Measurements from ENCODE around the gene PLCB3.
A peak's percentile ranks its signal among the peaks of the same experiment; 100 is the strongest.

PLCB3 gene

DNA sequence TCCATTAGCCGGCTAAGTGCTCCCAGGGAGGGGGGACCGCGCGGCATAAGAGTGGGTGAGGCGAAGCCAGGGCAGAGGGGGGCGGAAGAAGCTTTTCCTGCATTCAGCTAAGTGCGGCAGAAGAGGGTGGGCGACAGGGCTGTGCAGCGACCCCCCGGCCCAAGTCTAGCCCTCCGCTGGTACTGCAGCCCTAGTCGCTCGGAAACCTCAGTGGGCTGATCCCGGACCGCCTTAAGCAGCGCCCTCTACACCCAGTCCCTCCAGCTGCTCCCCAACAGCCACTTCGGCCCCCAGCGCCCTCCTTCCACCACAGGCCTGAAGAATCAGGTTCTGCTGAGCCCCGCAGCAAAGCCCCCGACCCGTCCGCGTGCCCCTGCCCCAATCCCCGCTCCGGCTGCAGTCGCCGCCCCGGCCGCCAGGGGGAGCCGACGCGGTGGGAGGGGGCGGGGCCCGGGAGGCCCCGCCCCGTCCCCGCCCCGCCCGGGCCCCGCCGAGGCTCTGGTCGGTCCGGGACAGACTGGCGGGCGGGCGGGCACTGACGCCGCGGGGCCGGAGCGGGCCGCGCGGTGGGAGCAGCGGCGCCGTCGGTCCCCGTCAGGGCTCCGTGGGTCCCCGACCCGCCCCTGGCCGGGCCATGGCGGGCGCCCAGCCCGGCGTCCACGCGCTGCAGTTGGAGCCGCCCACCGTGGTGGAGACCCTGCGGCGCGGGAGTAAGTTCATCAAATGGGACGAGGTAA, at the start of gene PLCB3:
TSS of gene PLCB3 (plus strand) at position 515 of the 737 bp plus-strand sequence. CDS start at position 635, 120 bp downstream.
- peak in 1 of 2 experiments; percentile 79 for DNase-seq

DNA sequence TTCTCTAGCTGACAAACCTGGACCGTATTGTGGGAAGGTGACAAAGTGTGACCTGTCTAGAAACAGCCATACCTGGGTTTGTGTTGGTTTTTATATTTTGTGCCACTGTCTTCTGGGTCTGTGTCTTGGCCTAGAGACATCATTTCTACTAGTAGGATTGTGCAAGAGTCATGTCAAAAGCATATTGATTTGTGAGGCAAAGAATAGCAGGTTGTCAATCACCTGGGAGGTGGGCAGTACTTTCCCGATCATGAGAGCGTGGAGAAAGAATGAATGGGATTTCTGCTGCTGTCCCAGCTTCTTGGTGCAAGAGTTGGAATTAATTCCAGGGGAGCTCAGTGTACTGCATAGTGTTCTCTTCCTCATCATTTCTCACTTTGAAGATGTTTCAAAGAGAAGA, 49.8 kb upstream of the PLCB3 start:
- DNase-seq, result no peak

DNA sequence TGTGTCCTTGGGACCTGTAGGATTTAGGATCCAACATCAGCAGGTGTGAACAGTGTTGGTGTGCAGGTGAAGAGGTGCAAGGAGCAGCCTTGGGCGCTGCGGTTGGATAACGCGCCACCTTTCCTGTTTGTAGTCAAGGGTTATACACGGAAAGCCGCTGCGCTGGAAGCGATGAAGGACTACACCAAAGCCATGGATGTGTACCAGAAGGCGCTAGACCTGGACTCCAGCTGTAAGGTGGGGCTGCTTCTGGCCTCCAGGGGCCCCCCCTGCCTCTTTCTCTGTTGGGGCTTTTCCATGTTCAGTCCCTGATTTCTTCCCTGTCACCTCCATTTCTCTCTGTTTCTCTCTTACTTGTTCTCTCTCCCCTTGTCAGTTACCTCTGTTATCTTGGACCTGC, 48.3 kb upstream of the PLCB3 start:
- no peak for DNase-seq

DNA sequence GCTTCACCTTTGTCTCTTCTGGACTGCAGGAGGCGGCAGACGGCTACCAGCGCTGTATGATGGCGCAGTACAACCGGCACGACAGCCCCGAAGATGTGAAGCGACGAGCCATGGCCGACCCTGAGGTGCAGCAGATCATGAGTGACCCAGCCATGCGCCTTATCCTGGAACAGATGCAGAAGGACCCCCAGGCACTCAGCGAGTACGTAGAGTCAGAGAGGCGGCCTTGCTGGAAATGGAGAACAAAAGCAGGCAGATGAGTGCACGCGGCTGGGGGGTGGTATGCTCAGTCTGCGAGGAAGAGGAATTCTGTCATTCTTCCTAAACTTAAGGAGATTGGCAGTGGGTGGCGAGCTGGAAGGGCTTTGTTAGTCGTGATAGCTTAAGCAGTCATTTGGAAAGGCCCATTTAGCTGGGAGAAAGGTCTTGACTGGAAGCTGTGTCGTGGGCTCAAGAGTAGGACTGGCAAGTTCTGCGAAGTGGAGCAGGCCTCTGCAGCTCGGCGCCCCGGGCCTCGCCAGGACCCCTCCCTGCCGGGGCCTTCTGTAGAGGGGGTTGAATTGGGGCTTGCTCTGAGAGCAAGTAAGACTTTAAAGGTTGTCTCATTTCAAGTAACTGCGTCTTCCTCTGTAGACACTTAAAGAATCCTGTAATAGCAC, 47.8 kb upstream of the PLCB3 start:
- no peak for DNase-seq

DNA sequence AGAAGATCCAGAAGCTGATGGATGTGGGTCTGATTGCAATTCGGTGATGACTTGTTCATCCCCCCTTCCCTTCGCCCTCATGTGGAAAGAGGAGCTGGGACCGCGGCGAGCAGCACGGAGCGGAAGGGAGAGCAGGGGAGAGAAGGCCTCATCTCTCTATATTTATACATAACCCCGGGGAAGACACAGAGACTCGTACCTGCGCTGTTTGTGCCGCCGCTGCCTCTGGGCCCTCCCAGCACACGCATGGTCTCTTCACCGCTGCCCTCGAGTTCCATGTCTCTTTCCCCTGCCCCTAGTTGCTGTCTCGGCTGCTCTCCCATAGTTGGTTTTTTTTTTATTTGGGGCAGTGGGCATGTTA, 47.3 kb upstream of the PLCB3 start:
- DNase-seq, result no peak

DNA sequence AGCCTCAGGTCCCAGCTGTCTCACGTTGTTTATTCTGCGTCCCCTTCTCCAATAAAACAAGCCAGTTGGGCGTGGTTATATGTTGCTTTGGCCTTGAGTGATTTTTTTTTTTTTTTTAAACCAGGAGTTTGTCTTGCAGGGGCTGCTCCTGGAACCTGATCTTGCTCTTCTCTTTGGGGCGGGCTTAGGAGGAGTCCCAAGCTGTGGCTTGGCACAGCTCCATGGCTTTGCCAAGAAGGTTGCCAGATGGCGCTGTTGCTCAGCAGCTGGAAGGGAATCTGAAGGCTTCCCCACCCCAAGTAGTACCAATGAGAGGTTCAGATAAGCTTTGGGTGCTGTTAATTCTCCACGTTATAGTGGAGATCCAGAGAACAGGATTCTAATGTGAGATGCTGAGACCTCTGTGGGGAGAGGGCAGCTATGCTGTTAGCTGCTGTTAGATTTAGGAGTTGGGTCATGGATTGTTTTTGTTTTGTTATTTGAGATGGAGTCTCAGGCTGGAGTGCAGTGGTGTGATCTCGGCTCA, 46.8 kb upstream of the PLCB3 start:
- peak; percentile 67 to 86 for DNase-seq

DNA sequence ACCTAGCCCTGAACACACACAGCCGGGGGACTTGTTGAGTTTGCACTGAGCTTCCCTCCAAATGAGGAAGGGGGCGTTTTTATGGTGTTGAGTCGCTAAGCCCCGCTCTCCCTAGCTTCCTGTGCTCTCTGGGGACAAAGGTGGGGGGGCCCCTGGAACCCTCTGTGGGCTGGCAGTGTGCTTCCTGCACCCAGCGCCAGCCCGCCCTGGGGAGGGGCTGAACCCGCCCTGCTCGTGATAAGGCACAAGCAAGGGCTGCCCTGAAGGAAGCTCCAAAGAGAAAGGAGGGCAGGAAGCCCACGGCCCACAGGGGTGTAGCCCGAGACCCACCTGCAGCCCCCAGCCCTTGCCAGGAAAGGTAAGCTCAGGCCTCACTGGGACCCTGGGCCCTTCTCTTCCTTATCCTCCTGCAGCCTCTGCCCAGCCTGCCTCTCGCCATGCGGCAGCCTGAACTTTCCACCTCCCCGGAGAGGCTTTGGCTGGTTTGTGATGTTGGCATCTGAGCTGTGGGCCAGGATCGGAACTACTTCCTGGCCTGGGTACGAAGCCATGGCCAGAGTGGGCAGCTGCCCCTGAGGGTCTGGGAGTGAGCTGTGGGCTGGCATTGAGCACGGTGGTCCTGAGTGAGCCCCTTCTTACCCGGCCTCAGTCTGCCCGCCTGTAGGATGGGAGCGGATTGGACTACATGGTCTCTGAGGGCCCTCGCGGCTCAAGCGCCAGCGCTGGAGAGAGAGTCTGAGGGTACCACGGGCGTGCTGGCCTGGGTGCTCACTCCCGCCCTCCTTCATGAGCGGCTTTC, 44.7 kb upstream of the PLCB3 start, which contains the start of gene FERMT3:
TSS of gene FERMT3 (plus strand) at position 265 of the 799 bp plus-strand sequence. CDS start 644 bp downstream, outside the sequence.
- no peak for DNase-seq

DNA sequence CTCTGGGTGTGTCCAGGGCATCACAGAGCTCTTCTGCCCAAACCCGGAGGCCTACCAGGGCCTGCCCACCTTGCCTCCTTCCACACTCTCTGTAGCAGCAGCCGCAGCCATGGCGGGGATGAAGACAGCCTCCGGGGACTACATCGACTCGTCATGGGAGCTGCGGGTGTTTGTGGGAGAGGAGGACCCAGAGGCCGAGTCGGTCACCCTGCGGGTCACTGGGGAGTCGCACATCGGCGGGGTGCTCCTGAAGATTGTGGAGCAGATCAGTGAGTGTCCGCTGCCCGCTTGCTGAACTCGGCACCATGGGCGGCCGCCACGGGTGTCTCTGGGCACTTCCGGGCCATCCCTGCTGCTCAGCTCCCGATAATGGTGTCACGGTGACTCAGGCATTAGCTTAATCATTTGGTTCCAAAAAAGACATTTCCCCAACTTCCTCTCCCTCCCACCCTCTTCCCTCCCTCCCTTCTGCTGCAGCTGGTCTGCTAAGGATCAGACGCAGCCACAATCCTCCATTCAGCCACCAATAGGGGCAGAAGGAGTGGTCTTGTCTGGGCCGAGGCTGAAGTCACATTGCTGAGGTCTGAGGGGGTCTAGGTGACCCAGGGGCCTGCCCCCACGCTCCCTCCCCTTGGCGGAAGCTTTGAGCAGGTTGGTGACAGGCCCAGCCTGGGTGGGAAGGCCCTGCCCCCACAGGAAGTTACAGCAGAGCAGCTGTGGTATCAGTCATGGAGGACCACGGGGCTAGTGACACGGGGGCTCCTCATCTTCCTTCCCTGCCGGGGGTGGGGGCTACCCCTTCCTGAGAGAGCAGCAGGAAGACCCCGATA, 43.9 kb upstream of the PLCB3 start:
- DNase-seq, result no peak

DNA sequence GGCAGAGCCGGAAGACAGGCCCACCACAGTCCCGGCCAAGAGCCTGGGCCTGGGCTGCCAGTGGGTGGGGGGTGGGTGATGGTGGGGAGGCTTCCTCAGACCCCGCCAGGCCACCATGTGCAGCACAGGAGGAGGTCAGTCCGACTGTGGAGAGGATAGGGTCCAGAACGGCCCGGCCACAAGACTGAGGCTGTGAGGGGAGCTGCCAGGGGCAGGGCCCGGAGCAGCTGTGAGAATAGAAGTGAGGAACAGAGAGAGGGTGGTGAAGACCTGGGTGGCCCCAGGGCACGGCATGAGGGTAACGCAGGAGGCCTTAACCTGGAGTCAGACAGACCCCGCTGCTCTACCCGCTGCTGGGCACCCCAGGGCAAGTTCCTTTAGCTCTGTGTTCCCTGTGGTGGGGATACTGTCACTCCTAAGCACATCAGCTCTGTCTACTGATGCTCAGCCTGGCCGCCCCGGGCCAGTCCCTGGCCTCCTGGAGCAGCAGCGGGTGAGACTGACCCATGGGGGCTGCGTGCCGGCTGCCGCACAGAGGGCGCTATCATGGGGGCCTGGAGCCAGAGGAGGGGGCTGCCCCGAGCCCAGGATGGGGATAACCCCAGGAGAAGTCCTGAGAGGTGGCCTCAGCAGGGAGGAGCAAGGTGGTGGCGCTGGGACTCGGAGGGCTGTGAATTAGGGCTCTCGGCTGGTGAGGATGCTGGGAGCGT, 43.1 kb upstream of the PLCB3 start:
- DNase-seq, result no peak

DNA sequence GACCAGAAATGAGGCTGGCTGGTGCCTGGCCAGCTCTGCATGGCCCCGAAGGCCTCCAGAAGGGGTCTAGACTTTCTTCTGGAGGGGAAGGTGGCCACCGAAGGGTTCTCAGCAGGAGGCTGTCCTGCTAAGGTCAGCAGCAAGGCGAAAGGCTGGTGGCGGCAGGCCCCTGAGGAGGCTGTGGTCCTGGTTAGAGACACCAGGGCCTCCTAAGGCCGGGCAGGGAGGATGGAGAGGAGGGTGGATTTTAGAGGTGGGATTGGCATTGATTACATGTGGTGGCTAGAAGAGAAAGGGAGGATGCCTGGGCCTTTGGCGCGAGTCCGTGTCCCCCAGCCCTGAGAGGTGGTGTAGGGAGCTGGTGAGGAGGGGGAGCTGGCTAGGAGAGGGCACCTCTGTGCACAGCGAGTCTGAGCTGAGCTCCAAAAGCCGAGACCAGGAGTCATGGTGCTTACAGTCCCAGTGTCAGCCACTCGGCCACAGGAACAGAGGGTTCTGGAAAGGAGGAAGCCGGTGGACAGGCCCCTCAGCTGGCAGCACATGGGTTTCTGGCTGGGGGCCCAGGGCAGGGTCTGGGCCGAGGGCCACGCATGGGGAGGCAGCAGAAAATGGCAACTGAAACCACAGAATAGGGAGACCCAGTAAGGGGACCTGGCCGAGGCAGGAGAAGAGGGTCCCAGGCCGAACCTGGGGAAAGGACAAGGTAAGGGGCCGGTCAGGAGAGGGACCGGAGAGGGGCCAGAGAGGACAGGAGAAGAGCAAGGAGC, 42.4 kb upstream of the PLCB3 start:
- DNase-seq, result no peak

DNA sequence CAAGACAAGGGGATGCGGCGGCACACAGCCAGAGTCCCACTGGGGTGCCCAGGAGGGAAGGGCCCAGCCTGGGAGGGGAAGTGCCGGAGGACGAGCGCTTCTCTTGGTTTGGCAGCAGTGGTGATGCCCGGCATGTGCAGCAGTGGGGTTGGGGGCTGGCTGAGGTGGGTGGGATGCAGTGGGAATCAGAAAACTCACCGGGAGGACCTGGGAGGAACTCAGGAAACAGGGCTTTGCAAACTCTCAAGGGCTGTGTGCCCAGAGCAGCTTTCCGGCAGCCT, 41.8 kb upstream of the PLCB3 start:
- no peak for DNase-seq

DNA sequence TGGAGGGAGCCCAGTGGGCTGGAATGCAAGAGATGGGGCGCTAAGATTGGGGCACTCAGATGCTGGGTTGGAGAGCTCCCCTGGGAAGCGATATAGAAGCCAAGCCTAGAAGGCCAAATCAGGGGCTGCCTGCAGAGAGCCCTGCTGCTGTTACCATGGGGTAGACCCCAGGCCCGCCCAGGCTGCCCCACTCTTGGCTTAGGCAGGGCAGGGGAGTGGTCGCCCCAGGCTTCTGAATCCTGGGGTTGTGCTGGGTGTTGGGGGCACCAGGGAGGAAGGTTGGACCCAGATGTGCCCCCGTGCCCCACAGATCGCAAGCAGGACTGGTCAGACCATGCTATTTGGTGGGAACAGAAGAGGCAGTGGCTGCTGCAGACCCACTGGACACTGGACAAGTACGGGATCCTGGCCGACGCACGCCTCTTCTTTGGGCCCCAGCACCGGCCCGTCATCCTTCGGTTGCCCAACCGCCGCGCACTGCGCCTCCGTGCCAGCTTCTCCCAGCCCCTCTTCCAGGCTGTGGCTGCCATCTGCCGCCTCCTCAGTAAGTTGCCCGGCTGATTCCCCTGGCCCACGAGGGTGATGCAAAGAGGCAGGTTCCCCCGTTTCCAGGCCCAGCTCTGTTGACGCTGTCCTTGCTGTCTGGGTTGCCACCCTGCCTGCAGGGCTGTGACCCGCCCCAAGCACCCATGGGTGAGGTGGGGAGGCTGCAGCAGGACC, 40.9 kb upstream of the PLCB3 start:
- DNase-seq, result no peak

DNA sequence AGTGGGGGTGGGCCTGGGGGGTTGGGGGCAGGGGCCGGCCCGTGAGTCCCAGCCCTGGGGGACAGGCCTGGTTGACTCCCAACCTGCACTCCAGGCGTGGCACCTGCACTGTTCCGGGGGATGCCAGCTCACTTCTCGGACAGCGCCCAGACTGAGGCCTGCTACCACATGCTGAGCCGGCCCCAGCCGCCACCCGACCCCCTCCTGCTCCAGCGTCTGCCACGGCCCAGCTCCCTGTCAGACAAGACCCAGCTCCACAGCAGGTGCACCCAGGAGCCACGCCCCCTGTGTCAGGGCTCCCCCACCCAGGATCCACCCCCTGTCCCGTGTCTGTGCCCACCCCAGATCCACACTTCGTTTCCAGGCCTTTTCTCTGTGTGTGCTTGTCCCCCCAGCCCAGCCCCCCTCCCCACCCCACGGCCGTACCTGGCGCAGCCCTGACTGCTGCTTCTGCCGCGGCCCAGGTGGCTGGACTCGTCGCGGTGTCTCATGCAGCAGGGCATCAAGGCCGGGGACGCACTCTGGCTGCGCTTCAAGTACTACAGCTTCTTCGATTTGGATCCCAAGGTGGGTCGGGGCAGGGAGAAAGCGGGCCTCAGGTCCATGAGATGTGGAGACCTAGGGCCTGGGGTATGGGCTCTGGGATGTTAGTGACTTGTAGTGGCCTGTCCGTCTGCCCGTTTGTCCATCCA, 40.0 kb upstream of the PLCB3 start:
- DNase-seq, result no peak

DNA sequence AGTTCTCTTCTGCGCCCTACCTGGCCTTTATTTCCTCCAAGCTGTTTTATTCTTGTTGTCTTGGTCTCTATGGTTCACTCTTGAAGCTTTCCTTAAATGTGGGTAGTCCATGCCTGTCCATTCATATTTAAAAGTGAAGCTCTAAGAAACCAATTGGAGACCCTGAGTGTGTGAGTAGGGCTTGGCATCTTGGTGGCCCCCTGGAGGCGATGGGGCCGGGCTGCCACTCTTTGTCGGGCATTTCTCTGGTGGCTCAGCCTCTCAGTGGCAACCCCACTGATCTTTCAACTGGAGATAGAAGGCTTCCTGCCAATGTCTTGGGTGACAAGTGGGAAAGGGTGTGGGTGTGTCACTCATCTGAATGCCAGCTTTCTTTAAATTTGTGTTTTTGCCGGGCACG, 34.5 kb upstream of the PLCB3 start:
- no peak for DNase-seq

DNA sequence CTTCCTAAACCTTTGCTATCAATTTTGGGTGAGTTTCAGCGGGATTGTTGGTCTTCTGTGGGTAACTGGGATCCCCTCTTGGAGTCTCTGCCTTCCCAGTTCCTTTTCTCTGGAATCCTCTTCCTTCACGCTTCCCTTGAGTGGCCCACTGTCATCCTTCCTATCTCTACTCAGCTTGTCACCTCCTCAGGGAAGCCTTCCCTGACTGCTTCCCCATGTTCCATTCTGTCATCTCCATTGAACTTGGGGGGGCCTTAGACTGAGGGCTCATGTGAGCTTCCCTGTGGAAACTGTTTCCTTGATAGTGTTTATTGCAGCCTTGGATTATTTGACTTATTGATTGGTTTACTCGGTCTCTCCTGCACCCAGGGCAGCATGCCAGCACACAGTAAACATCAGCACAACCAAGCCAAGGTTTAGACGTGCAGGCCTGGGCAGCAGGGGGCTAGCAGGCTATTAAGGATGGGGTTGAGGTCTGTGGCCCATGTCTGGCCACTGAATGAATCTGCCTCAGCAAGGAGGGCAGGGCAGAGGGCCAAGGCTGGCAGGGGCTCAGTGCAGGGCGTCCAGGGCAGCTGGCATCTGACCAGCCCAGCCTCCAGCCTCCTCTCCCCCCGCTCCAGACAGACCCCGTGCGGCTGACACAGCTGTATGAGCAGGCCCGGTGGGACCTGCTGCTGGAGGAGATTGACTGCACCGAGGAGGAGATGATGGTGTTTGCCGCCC, 32.5 kb upstream of the PLCB3 start:
- DNase-seq, result no peak

DNA sequence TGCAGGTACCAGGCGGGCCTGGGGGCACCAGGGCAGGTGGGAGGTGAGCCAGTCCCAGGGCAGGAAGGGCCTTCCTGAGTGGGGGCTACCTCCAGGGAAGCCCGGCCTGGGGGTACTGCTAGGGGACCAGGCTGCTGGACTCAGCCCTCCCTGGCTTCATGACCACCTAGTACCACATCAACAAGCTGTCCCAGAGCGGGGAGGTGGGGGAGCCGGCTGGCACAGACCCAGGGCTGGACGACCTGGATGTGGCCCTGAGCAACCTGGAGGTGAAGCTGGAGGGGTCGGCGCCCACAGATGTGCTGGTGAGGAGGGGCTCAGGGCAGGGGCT, 32.0 kb upstream of the PLCB3 start:
- DNase-seq, result no peak

DNA sequence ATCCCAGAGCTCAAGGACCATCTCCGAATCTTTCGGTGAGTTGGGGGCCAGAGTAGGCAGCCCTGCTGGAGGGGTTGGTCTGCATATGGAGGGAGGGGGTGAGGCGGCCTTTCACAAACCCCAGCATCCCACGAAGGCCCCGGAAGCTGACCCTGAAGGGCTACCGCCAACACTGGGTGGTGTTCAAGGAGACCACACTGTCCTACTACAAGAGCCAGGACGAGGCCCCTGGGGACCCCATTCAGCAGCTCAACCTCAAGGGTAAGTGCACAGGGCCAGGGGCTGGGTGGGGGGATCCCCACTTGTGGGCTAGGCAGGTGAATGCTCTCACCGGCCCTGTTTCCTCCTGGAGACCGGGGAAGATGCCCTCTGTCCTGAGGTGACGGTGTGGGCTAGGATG, 31.6 kb upstream of the PLCB3 start:
- no peak for DNase-seq

DNA sequence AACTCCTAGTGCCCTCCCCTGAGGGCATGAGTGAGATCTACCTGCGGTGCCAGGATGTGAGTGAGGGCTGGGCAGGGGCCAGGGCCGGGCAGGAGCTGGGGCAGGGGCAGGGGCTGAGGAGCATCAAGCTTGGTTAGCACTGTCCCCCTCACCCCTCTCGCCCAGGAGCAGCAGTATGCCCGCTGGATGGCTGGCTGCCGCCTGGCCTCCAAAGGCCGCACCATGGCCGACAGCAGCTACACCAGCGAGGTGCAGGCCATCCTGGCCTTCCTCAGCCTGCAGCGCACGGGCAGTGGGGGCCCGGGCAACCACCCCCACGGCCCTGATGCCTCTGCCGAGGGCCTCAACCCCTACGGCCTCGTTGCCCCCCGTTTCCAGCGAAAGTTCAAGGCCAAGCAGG, 31.1 kb upstream of the PLCB3 start:
- no peak for DNase-seq

DNA sequence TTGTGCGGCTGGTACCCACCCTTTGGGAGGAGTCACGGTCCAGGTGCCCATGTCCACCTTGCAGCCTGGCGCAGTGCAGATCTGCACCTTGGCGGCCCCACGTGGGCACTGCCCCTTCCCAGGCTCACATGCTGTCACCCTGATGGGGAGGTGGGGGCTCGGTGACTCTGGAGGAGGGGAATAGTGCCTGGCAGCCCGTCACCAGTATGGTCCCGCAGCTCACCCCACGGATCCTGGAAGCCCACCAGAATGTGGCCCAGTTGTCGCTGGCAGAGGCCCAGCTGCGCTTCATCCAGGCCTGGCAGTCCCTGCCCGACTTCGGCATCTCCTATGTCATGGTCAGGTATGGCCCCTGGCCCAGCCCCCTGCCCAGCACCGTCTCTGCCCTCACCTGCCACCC, 30.5 kb upstream of the PLCB3 start:
- no peak for DNase-seq

DNA sequence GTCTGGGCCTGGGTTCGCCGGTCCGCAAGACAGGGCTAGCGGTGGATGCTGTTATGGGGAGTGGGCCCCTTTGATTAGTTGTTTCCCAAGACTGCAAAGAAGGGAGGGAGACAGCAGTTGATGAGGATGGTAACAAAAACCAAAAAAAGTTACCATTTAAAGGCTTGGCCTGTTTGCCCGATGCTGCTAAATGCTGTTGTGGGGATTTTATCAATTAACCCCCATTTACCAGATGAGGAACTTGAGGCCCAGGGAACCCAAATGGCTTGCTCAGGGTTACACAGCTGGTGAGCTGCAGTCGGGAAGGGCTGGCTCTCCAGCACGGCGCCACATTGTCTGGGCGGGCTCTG, 28.7 kb upstream of the PLCB3 start:
- no peak for DNase-seq

All from NCI-H526 (cell line).